ACC112 (cell line): ENCODE measurements around the gene TEX26.

ENCODE experiments used
- H2AFZ ChIP-seq: fragments of 200-600 bp; sonication (generic); one replicate; pipeline ENCODE4 v1.6.0; 2017; ENCODE audit warnings: antibody characterized with exemption, low read length; ENCODE audit not compliant: unreplicated experiment
- H3K27ac ChIP-seq: fragments of 200-600 bp; sonication (generic); 2 replicates; pipeline ENCODE4 v1.5.1; 2014; ENCODE audit warnings: low read depth, mild to moderate bottlenecking, antibody characterized with exemption, low read length, moderate library complexity
- H3K27me3 ChIP-seq: fragments of 200-600 bp; sonication (generic); 2 replicates; pipeline ENCODE4 v1.6.1; 2014; ENCODE audit warnings: mild to moderate bottlenecking, antibody characterized with exemption, low read length, moderate library complexity, mixed read lengths; ENCODE audit not compliant: insufficient read depth
- H3K36me3 ChIP-seq: fragments of 200-600 bp; sonication (generic); 2 replicates; pipeline ENCODE4 v1.6.1; 2016; ENCODE audit warnings: mild to moderate bottlenecking, antibody characterized with exemption, low read length, moderate library complexity, mixed read lengths; ENCODE audit not compliant: insufficient read depth
- H3K4me1 ChIP-seq: fragments of 200-600 bp; sonication (generic); one replicate; pipeline ENCODE4 v1.6.1; 2016; ENCODE audit warnings: low read length, mixed read lengths; ENCODE audit not compliant: insufficient read depth, unreplicated experiment, control insufficient read depth
- H3K4me3 ChIP-seq: fragments of 200-600 bp; sonication (generic); 2 replicates; pipeline ENCODE4 v1.5.1; 2014; ENCODE audit warnings: mild to moderate bottlenecking, low read depth, low read length
- H3K79me2 ChIP-seq: fragments of 200-600 bp; sonication (generic); one replicate; pipeline ENCODE4 v1.6.0; 2016; ENCODE audit warnings: low read length; ENCODE audit not compliant: control insufficient read depth, unreplicated experiment, insufficient read depth

The TEX26 gene

GRCh38 chr13:30904043-30904442, 28.4 kb upstream of the TEX26 start:
- H3K79me2 ChIP-seq, result peaks cover 25% of the 10 kb centered on the region
- H3K4me1 ChIP-seq, result peaks cover 36% of the 10 kb centered on the region
- no peaks in the 10 kb centered on the region for H3K27me3 ChIP-seq
- H2AFZ ChIP-seq, result no peak overlapping the region
- no peak overlapping the region for H3K27ac ChIP-seq
- H3K36me3 ChIP-seq, result no peaks in the 10 kb centered on the region
- no peak overlapping the region for H3K4me3 ChIP-seq

- peaks cover 22% of the 10 kb centered on the region for H3K4me1 ChIP-seq
- peaks cover 42% of the 10 kb centered on the region for H3K79me2 ChIP-seq
- H3K4me3 ChIP-seq, result peak within 1 kb of the TSS; percentile 80
- H3K36me3 ChIP-seq, result no peaks in the 10 kb centered on the region
- no peaks in the 10 kb centered on the region for H3K27me3 ChIP-seq
- peak within 1 kb of the TSS; percentile 52 for H2AFZ ChIP-seq
- peak within 1 kb of the TSS; percentile 77 for H3K27ac ChIP-seq
Observed at GRCh38 chr13:30905932-30906383, 26.5 kb upstream of the TEX26 start, which contains the start of gene MEDAG. Gene MEDAG, plus strand, starts transcription at chr13:30906271. Its CDS starts 245 bp downstream, at chr13:30906516.

DNA sequence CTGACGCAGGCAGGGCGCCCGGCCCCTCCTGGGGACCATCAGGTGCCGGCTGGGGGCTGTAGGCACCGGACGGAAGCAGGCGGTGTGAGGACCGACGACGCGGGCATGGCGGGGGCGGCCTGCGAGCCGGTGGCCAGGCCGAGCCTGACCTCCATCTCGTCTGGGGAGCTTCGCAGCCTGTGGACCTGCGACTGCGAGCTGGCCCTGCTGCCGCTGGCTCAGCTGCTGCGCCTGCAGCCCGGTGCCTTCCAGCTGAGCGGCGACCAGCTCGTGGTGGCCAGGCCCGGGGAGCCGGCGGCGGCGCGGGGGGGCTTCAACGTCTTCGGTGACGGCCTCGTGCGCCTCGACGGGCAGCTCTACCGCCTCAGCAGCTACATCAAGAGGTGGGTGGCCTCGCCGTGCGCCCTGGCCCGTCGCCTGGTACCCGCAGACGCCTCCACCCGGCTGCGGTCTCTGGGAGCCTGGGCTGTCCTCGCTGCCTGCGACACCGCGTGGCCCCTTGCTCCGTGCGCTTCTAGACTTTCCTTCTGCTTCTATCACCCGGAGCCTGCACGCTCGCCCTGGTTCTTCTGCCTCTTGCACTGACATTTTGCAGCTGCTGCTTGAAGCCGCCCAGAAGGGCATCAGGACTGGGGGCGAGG, 25.9 kb upstream of the TEX26 start:
- Histone ChIP-seq H3K4me1 (peaks cover 22% of the 10 kb centered on the region), H3K4me3 (peak overlapping the region; percentile 80), H3K27ac (peak overlapping the region; percentile 77), H3K27me3 (no peaks in the 10 kb centered on the region), H3K36me3 (no peaks in the 10 kb centered on the region), H3K79me2 (peaks cover 48% of the 10 kb centered on the region), H2AFZ (no peak overlapping the region)

DNA sequence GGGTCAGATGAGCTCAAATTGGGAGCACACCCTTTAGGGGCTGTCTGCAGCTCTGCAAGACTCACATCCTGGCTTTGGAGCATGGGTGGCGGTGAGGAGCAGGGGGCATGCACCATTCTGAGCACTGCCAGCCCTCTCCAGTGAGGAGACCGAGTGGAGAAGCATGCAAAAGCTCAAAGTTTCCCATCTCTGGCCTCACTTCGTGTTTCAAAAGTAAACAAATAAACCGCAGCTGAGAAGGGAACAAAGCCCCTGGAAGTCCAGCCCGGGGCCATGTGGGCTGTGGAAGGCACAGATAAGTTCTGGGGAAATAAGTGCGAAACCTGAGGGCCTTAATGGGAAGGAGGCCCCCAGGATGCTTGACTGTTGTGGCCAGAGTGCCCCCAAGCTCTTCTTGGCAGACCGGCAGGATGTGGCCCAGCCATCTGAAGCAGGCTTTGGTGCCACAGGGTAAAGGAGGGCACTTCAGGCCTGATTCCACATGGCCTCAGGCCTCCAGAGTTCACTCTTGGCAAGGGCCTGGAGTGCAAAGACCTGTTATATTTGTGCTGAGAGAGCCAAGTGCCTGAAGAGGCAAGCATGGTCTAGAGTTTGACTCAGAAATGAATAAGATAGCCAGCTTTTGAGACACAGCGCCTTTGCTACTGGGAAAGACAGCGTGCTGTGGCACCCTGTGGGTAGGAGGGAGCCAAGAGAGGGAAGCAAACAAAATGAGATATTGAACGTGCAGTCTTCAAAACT, 25.2 kb upstream of the TEX26 start:
- no peak overlapping the region for H2AFZ ChIP-seq
- peaks cover 49% of the 10 kb centered on the region for H3K79me2 ChIP-seq
- H3K4me1 ChIP-seq, result peaks cover 22% of the 10 kb centered on the region
- H3K36me3 ChIP-seq, result no peaks in the 10 kb centered on the region
- no peaks in the 10 kb centered on the region for H3K27me3 ChIP-seq
- H3K27ac ChIP-seq, result peak overlapping the region; percentile 77
- H3K4me3 ChIP-seq, result peak overlapping the region; percentile 80

DNA sequence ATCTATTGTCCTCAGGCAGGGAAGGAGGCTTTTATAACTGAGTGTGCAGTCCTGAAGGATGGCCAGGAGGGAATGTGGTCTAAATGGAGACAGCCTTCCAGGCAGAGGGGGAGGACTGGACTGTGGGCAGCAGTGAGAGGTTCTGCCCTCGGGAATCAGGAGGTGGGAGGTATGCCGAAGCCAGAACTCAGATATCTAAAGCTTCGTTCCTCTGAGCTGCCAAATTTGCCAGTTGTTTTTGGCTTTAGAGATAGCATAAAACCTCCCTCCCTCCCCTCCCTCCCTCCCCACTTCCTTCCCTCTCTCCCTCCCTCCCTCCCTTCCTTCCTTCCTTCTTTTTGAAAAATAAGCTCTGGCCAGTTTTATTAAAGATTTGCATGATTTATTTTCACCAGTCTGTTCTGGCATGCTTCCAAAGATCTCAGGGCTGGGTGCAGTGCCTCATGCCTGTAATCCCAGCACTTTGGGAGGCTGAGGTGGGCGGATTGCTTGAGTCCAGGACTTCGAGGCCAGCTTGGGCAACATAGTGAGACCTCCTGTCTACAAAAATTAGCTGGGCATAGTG, 24.0 kb upstream of the TEX26 start:
- H3K27ac ChIP-seq, result peak overlapping the region; percentile 77
- H3K27me3 ChIP-seq, result no peaks in the 10 kb centered on the region
- H3K4me1 ChIP-seq, result peaks cover 22% of the 10 kb centered on the region
- H2AFZ ChIP-seq, result no peak overlapping the region
- no peaks in the 10 kb centered on the region; the same call in 1 of the 2 replicates for H3K36me3 ChIP-seq
- H3K79me2 ChIP-seq, result peaks cover 60% of the 10 kb centered on the region
- peak overlapping the region; percentile 80 for H3K4me3 ChIP-seq

DNA sequence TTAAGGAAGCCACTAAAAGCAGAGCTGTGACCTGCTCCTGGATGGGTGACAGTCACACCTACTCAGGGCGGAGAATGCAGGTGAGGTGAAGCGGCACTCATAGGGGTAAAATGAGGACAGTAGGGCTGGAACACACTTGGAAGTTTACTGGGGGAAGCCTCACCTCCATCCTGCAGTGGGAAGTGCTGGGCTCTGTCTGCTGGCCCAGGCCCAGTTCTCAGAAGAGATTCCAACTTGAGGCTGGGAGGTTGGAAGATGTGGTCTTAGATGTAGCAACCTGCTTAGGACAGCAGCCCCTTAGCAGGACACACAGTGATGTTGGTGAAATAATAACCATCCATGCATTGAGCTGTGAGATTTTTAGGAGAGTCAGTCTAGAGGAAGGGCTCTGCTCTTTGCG, 21.8 kb upstream of the TEX26 start:
- H3K36me3 ChIP-seq, result no peaks in the 10 kb centered on the region; the same call in 1 of the 2 replicates
- H3K27ac ChIP-seq, result no peak overlapping the region
- H3K4me1 ChIP-seq, result peaks cover 10% of the 10 kb centered on the region
- no peak overlapping the region for H2AFZ ChIP-seq
- H3K4me3 ChIP-seq, result no peak overlapping the region
- H3K27me3 ChIP-seq, result no peaks in the 10 kb centered on the region
- peaks cover 74% of the 10 kb centered on the region for H3K79me2 ChIP-seq

GRCh38 chr13:30915691-30916541, 16.5 kb upstream of the TEX26 start:
- Histone ChIP-seq H3K27ac (no peak overlapping the region), H2AFZ (no peak overlapping the region), H3K36me3 (peaks cover 11% of the 10 kb centered on the region; the same call in 1 of the 2 replicates), H3K27me3 (no peaks in the 10 kb centered on the region), H3K79me2 (peaks cover 35% of the 10 kb centered on the region), H3K4me3 (no peak overlapping the region), H3K4me1 (no peaks in the 10 kb centered on the region)

GRCh38 chr13:30916991-30917390, 15.5 kb upstream of the TEX26 start:
- Histone ChIP-seq H3K4me3 (no peak overlapping the region), H3K4me1 (no peaks in the 10 kb centered on the region), H3K79me2 (peaks cover 29% of the 10 kb centered on the region), H3K27me3 (no peaks in the 10 kb centered on the region), H2AFZ (no peak overlapping the region), H3K36me3 (peaks cover 16% of the 10 kb centered on the region; the same call in 1 of the 2 replicates), H3K27ac (no peak overlapping the region)

DNA sequence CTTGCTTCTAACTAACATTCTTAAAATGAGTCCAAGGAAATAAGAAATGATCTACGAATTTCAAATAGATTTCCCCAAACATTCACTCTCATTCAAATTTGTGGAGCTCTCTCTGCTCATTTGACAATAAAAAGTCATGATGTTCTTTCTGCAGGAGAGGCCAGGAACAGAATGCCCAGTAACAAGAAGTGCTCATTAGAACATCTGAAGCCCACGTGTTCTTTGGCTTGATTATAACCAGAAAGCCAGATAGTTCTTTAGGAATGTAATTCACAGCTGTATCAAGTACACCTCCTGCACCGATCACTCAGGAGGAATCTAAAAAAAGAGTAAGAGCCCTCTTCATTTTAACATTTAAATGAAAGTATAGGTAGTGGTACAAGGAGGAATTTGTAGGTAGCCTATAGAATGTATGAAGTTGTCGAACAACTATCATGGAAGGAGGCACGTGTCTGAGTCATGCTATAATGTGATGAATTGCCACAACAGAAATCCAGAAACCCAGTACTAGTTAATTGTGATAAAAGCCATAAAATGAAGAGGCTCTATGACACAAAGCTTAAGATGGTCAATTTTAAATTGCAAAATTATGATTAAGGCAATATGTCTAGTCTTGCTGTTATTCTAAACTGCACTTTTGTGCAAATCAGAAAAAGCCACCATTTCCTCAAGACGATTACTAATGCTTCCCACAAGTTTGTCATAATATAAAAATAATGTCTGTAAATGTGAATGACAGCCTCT, 13.6 kb upstream of the TEX26 start:
- H3K79me2 ChIP-seq, result peaks cover 17% of the 10 kb centered on the region
- no peaks in the 10 kb centered on the region for H3K27me3 ChIP-seq
- H2AFZ ChIP-seq, result no peak overlapping the region
- H3K36me3 ChIP-seq, result peaks cover 16% of the 10 kb centered on the region; the same call in 1 of the 2 replicates
- no peak overlapping the region for H3K27ac ChIP-seq
- no peaks in the 10 kb centered on the region for H3K4me1 ChIP-seq
- H3K4me3 ChIP-seq, result no peak overlapping the region
